ENCODE results near the gene NUS1. TPM values are rescaled to one million over a fixed set of nuclear protein-coding genes. Genes with fewer than 3 reads are reported as not detected.
"Not testable (repeated sequence)": the region's sequence is repeated elsewhere in the genome, so short reads cannot be mapped to it uniquely, and the experiment has no call there.

The NUS1 gene
- 10 to 100 TPM in 11 of 12 donors, not detected in 1; 16.6 to 28.8 (median 22.7) TPM for polyA plus RNA-seq (ENCODE audit: insufficient read length in 12 of 12)
- long read RNA-seq, donor 1, full-length matches to known transcripts: 13 of 13 reads
- long read RNA-seq, donor 1, partial matches to known transcripts: 0 of 13 reads
- long read RNA-seq, donor 1, other reads (novel, unspliced or antisense): 0 of 13 reads
- long read RNA-seq, donor 2, full-length matches to known transcripts: 7 of 7 reads
- long read RNA-seq, donor 2, partial matches to known transcripts: 0 of 7 reads
- long read RNA-seq, donor 2, other reads (novel, unspliced or antisense): 0 of 7 reads
- long read RNA-seq, donor 3, full-length matches to known transcripts: 2 of 2 reads
- long read RNA-seq, donor 3, partial matches to known transcripts: 0 of 2 reads
- long read RNA-seq, donor 3, other reads (novel, unspliced or antisense): 0 of 2 reads
- long read RNA-seq, donor 4: 0 reads
- long read RNA-seq, donor 5, full-length matches to known transcripts: 8 of 8 reads
- long read RNA-seq, donor 5, partial matches to known transcripts: 0 of 8 reads
- long read RNA-seq, donor 5, other reads (novel, unspliced or antisense): 0 of 8 reads
- long read RNA-seq, donor 6, full-length matches to known transcripts: 1 of 1 reads
- long read RNA-seq, donor 6, partial matches to known transcripts: 0 of 1 reads
- long read RNA-seq, donor 6, other reads (novel, unspliced or antisense): 0 of 1 reads
- long read RNA-seq, donor 7, full-length matches to known transcripts: 3 of 3 reads
- long read RNA-seq, donor 7, partial matches to known transcripts: 0 of 3 reads
- long read RNA-seq, donor 7, other reads (novel, unspliced or antisense): 0 of 3 reads
- long read RNA-seq, donor 8, full-length matches to known transcripts: 6 of 6 reads
- long read RNA-seq, donor 8, partial matches to known transcripts: 0 of 6 reads
- long read RNA-seq, donor 8, other reads (novel, unspliced or antisense): 0 of 6 reads
- long read RNA-seq, donor 9, full-length matches to known transcripts: 4 of 4 reads
- long read RNA-seq, donor 9, partial matches to known transcripts: 0 of 4 reads
- long read RNA-seq, donor 9, other reads (novel, unspliced or antisense): 0 of 4 reads
- long read RNA-seq, donor 10, full-length matches to known transcripts: 1 of 1 reads
- long read RNA-seq, donor 10, partial matches to known transcripts: 0 of 1 reads
- long read RNA-seq, donor 10, other reads (novel, unspliced or antisense): 0 of 1 reads
- long read RNA-seq, donor 11, full-length matches to known transcripts: 4 of 4 reads
- long read RNA-seq, donor 11, partial matches to known transcripts: 0 of 4 reads
- long read RNA-seq, donor 11, other reads (novel, unspliced or antisense): 0 of 4 reads

GRCh38 chr6:117674991-117675657 lies at the start of gene NUS1:
Gene NUS1 (plus strand): TSS chr6:117675469. CDS start chr6:117675671, 202 bp downstream.
- peak; percentile 98 for DNase-seq

- DNase-seq: no peak
Observed at GRCh38 chr6:117627533-117627932, 47.7 kb upstream of the NUS1 start.

GRCh38 chr6:117629119-117629660 lies 46.1 kb upstream of the NUS1 start:
- DNase-seq: no peak

- no peak for DNase-seq
Observed at GRCh38 chr6:117637770-117638169, 37.5 kb upstream of the NUS1 start.

GRCh38 chr6:117642976-117643375 lies 32.3 kb upstream of the NUS1 start:
- no peak for DNase-seq

GRCh38 chr6:117651984-117652383 lies 23.3 kb upstream of the NUS1 start:
- DNase-seq: not testable (repeated sequence)

- no peak for DNase-seq
Observed at GRCh38 chr6:117653949-117654348, 21.3 kb upstream of the NUS1 start.

GRCh38 chr6:117655380-117655779 lies 19.9 kb upstream of the NUS1 start:
- DNase-seq: no peak

- DNase-seq: no peak
Observed at GRCh38 chr6:117666881-117667280, 8.4 kb upstream of the NUS1 start.

- DNase-seq: no peak
Observed at GRCh38 chr6:117668736-117669135, 6.5 kb upstream of the NUS1 start.

GRCh38 chr6:117674503-117674902 lies 766 bp upstream of the NUS1 start:
- DNase-seq: no peak

- DNase-seq: peak; percentile 10
Observed at GRCh38 chr6:117675658-117676301, 511 bp downstream of the NUS1 start.

- DNase-seq: no peak
Observed at GRCh38 chr6:117676577-117677218, 1.4 kb downstream of the NUS1 start.

- DNase-seq: no peak
Observed at GRCh38 chr6:117677553-117678141, 2.4 kb downstream of the NUS1 start.

- no peak for DNase-seq
Observed at GRCh38 chr6:117681162-117681741, 6.0 kb downstream of the NUS1 start.

- DNase-seq: no peak
Observed at GRCh38 chr6:117684749-117685148, 9.5 kb downstream of the NUS1 start.

GRCh38 chr6:117685359-117685758 lies 10.1 kb downstream of the NUS1 start:
- DNase-seq: no peak

GRCh38 chr6:117687021-117687648 lies 11.9 kb downstream of the NUS1 start:
- DNase-seq: no peak

Data from muscle of arm (tissue), 14 donors.